Astrocyte of the spinal cord (primary cell): Measurements from ENCODE around the gene PAMR1.
A peak's percentile ranks its signal among the peaks of the same experiment; 100 is the strongest.

ENCODE experiments used
- DNase-seq: peaks from one replicate; pipeline ENCODE4 v3.0.0; 2011; ENCODE audit warnings: low read depth, low spot score
- H3K4me3 ChIP-seq: 2 replicates; pipeline ENCODE4 v1.5.1; 2011; ENCODE audit warnings: low read depth, mild to moderate bottlenecking, low read length, moderate library complexity
- CTCF ChIP-seq: IDR thresholded peaks from 2 replicates; pipeline ENCODE4 v1.5.1; 2012; ENCODE audit warnings: low read depth, mild to moderate bottlenecking, low read length, inconsistent platforms
- in situ Hi-C: cut with HindIII; loops from 2 replicates; pipeline ENCODE4 v1.10.0; 2017; ENCODE audit warnings: low sequenced_read_pairs

Gene PAMR1

GRCh38 chr11:35484435-35484834 lies 41.0 kb downstream of the PAMR1 start:
- no peak overlapping the region for H3K4me3 ChIP-seq
- peak; percentile 51 for DNase-seq
- in situ Hi-C loops: no loop called here
- TF ChIP-seq CTCF: no peak

GRCh38 chr11:35483131-35483820 lies 42.1 kb downstream of the PAMR1 start:
- no peak for TF ChIP-seq CTCF
- no peak overlapping the region for H3K4me3 ChIP-seq
- in situ Hi-C loops: no loop called here
- peak; percentile 50 for DNase-seq

GRCh38 chr11:35479731-35480130 lies 45.7 kb downstream of the PAMR1 start:
- no peak for TF ChIP-seq CTCF
- DNase-seq: no peak
- in situ Hi-C loops: no loop called here
- no peak overlapping the region for H3K4me3 ChIP-seq

GRCh38 chr11:35478471-35479091 lies 46.8 kb downstream of the PAMR1 start:
- no peak for TF ChIP-seq CTCF
- H3K4me3 ChIP-seq: no peak overlapping the region
- DNase-seq: no peak
- in situ Hi-C loops: no loop called here

- in situ Hi-C loops: no loop called here
Observed at GRCh38 chr11:35477901-35478300, 47.5 kb downstream of the PAMR1 start.

GRCh38 chr11:35474688-35475087 lies 50.7 kb downstream of the PAMR1 start:
- no peak for DNase-seq
- H3K4me3 ChIP-seq: no peak overlapping the region
- in situ Hi-C loops: no loop called here
- no peak for TF ChIP-seq CTCF

More at GRCh38 chr11:35477901-35478300, 47.5 kb downstream of the PAMR1 start:
- H3K4me3 ChIP-seq: no peak overlapping the region
- no peak for TF ChIP-seq CTCF
- no peak for DNase-seq
